ENCODE results near the gene EML1.
A peak's percentile ranks its signal among the peaks of the same experiment; 100 is the strongest.

Gene EML1

DNA sequence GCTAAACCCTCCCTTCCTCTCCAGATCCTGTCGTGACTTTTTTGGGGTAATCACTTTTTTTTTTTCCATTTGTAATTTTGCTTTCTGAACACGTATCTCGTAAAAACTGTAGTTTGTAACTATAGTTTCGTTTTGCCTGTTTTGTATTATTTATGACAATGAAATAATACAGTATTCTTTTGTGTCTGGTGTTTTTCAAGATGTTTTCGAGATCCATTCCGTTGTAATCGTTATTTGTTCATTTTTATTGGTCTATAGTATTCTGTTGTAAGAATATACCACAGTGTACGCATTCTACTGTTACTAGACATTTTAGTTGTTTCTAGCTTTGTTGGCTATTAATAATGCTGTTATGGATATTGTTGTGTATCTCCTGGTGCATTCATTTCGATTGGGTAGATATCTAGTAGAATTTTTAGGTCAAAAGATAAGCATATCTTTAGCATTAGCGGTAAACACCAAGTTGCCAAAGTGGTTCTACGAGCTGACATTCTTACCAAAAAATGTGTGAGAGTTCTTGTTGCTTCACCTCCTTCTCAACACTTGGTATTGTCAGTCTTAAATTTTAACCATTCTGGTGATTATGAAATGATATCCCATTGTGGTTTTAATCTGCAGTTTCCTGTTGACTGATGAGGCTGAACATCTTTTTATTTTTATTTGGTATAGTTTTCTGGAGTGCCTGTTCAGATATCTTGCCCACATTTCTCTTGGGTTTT is 179.7 kb downstream of the EML1 start:
- no peak overlapping the region for H3K27ac ChIP-seq (ENCODE audit: low read length)
- H3K27me3 ChIP-seq (ENCODE audit: control insufficient read depth, insufficient read depth, low read length), result peaks cover 9% of the 10 kb centered on the region; the same call in 1 of the 2 replicates
- no peaks in the 10 kb centered on the region for H3K36me3 ChIP-seq (ENCODE audit: control insufficient read depth, insufficient read depth, low read length)
- WGBS (ENCODE audit: insufficient coverage, insufficient read length), result no CpG with 5 or more reads among the region's 11 CpGs
- no peaks in the 10 kb centered on the region for H3K9me3 ChIP-seq (ENCODE audit: control insufficient read depth, insufficient read depth, low read length)
- peak overlapping the region; percentile 85; the same call in 1 of the 2 replicates for H3K4me3 ChIP-seq (ENCODE audit: low read length)
- no peak for DNase-seq (ENCODE audit: low read depth, low spot score)
- H3K4me1 ChIP-seq (ENCODE audit: control insufficient read depth, insufficient read depth, low read length), result no peaks in the 10 kb centered on the region; the same call in 1 of the 2 replicates

DNA sequence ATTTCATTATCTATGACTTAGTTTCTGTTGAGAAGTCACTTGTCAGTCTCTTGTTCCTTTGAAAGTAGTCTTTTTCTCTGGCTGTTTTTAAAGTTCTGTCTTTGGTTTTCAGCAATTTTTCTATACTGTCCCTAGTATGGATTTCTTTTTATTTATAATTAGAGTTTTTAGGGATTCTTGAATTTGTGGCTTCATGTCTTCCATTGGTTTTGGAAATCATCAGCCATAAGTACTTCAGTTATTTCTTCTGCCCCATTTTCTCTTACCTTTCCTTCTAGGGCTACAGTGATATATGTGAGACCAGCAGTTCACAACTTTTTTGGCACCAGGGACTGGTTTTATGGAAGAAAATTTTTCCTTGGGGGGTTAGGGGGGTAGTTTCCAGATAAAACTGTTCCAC is 182.0 kb downstream of the EML1 start:
- Histone ChIP-seq H3K4me3 (ENCODE audit: low read length) (no peak overlapping the region), H3K9me3 (ENCODE audit: control insufficient read depth, insufficient read depth, low read length) (no peaks in the 10 kb centered on the region), H3K36me3 (ENCODE audit: control insufficient read depth, insufficient read depth, low read length) (no peaks in the 10 kb centered on the region), H3K27ac (ENCODE audit: low read length) (no peak overlapping the region), H3K4me1 (ENCODE audit: control insufficient read depth, insufficient read depth, low read length) (no peaks in the 10 kb centered on the region; the same call in 1 of the 2 replicates), H3K27me3 (ENCODE audit: control insufficient read depth, insufficient read depth, low read length) (peaks cover 3% of the 10 kb centered on the region; the same call in 1 of the 2 replicates)
- no peak for DNase-seq (ENCODE audit: low read depth, low spot score)

DNA sequence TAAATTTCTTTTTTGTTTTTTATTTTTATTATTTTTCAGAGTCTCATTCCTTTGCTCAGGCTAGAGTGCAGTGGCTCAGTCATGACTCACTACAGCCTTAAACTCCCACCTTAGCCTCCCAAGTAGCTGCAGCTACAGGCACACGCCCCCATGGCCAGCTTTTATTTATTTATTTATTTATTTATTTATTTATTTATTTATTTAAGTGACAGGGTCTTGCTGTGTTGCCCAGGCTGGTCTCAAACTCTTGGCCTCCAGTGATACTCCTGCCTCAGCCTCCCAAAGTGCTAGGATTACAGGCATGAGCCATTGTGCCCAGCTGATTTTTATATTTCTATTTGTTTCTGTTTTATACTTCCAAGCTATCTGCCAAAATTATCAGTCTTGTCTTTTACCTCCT is 182.8 kb downstream of the EML1 start:
- H3K4me1 ChIP-seq (ENCODE audit: control insufficient read depth, insufficient read depth, low read length), result no peaks in the 10 kb centered on the region; the same call in 1 of the 2 replicates
- no peak overlapping the region for H3K4me3 ChIP-seq (ENCODE audit: low read length)
- no peak overlapping the region for H3K27ac ChIP-seq (ENCODE audit: low read length)
- no peaks in the 10 kb centered on the region for H3K27me3 ChIP-seq (ENCODE audit: control insufficient read depth, insufficient read depth, low read length)
- no peak for DNase-seq (ENCODE audit: low read depth, low spot score)
- no peaks in the 10 kb centered on the region for H3K36me3 ChIP-seq (ENCODE audit: control insufficient read depth, insufficient read depth, low read length)
- no CpG with 5 or more reads among the region's 1 CpG for WGBS (ENCODE audit: insufficient coverage, insufficient read length)
- H3K9me3 ChIP-seq (ENCODE audit: control insufficient read depth, insufficient read depth, low read length), result no peaks in the 10 kb centered on the region

DNA sequence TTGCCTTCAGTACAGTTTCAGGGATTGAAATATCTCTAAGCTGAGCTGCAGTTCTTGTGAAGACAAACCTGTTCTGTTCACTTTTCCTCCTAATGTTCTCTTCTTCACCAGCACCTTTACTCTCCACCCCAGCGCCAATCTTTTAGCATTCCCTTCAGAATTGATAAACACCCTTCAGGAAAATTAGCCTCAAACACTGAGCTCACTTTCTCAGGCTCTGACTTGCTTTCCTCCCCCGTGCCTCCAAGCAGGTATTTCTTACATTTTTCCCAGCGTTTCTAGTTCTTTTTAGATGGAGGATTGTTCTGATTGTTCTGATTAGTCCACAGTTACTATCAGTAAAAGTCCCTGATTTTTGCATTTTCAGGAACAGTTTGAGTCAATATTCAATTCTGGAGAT is 183.5 kb downstream of the EML1 start:
- Histone ChIP-seq H3K4me3 (ENCODE audit: low read length) (no peak overlapping the region), H3K36me3 (ENCODE audit: control insufficient read depth, insufficient read depth, low read length) (no peaks in the 10 kb centered on the region), H3K4me1 (ENCODE audit: control insufficient read depth, insufficient read depth, low read length) (no peaks in the 10 kb centered on the region), H3K27me3 (ENCODE audit: control insufficient read depth, insufficient read depth, low read length) (no peaks in the 10 kb centered on the region), H3K9me3 (ENCODE audit: control insufficient read depth, insufficient read depth, low read length) (no peaks in the 10 kb centered on the region), H3K27ac (ENCODE audit: low read length) (no peak overlapping the region)
- WGBS (ENCODE audit: insufficient coverage, insufficient read length), result no CpG with 5 or more reads among the region's 3 CpGs
- no peak for DNase-seq (ENCODE audit: low read depth, low spot score)

DNA sequence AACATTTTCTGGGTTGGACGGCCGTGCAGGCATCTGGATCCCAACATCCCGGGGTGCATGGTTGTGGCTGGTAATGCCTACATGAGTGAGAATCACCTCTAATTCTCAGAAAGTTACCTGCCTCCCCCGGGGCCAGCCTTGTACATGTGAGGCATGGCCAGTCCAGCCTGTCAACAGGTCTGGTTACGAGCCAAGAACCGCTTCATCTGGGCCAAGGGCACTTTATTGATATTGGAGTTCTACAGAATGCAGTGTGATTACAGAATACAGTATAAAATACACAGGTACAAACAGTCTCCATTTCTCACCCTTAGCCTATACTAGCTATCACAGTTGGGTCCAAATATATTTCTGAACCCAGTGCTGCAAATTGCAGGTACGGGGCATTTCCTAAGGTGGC is 187.1 kb downstream of the EML1 start:
- Histone ChIP-seq H3K4me1 (ENCODE audit: control insufficient read depth, insufficient read depth, low read length) (no peaks in the 10 kb centered on the region), H3K36me3 (ENCODE audit: control insufficient read depth, insufficient read depth, low read length) (no peaks in the 10 kb centered on the region), H3K27ac (ENCODE audit: low read length) (no peak overlapping the region), H3K27me3 (ENCODE audit: control insufficient read depth, insufficient read depth, low read length) (no peaks in the 10 kb centered on the region), H3K9me3 (ENCODE audit: control insufficient read depth, insufficient read depth, low read length) (no peaks in the 10 kb centered on the region), H3K4me3 (ENCODE audit: low read length) (no peak overlapping the region)
- WGBS (ENCODE audit: insufficient coverage, insufficient read length), result no CpG with 5 or more reads among the region's 7 CpGs
- no peak for DNase-seq (ENCODE audit: low read depth, low spot score)

DNA sequence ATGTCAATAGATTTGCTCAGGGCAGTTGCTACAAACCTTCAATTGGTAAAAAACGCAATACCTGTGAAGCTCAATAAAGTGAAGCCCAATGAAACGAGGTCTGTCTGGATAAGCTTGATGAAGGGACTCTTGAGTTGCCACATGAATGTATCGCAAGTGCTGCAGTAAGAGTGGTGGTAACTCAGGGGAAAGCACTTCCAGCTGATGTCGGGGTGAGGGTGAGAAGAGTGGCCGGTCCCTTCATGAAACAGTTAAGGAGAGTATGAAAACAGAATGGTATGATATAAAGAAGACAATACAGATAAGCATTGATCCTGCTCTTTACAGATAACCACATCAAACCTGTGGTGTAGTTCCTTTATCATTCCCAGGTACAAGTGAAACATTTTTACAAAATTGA is 188.6 kb downstream of the EML1 start:
- no peaks in the 10 kb centered on the region for H3K36me3 ChIP-seq (ENCODE audit: control insufficient read depth, insufficient read depth, low read length)

DNA sequence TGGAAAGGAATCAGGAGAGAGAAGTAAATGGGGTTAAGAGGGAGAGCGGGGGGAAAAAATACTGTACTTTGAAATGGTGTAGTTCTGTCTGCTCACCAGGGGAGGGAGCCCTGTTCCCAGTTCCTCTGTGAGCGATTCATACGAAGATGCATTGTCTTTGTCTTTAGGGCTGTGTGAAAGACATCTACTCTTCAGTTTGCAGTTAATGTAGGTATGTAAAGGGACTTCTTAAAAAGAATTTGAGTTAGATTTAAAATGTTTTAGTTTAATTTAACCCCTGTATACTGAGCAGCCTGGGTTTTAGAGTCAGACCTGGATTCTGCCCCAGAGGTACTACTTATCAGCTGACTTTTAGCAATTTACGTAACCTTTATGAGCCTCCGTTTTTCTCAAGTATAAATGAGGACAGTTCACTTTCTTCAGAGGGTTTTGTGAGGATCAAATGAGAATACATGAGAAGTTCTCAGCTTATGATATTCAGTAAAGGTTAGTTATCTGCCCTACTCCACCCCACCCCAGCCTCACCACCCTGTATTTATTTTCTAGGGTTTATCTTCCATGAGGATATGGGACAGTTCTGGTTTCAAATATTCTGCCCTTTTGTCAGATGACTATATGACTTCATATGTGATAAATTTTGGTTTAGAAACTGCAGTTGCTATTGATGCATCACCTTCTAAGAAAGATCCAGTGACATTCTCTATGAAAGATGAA is 189.5 kb downstream of the EML1 start:
- peak; percentile 54 for DNase-seq (ENCODE audit: low read depth, low spot score)
- WGBS (ENCODE audit: insufficient coverage, insufficient read length), result no CpG with 5 or more reads among the region's 5 CpGs
- no peaks in the 10 kb centered on the region for H3K4me1 ChIP-seq (ENCODE audit: control insufficient read depth, insufficient read depth, low read length)

More for the DNA sequence above, 188.6 kb downstream of the EML1 start:
- H3K4me3 ChIP-seq (ENCODE audit: low read length), result no peak overlapping the region
- H3K4me1 ChIP-seq (ENCODE audit: control insufficient read depth, insufficient read depth, low read length), result no peaks in the 10 kb centered on the region
- H3K27me3 ChIP-seq (ENCODE audit: control insufficient read depth, insufficient read depth, low read length), result no peaks in the 10 kb centered on the region
- no peak overlapping the region for H3K27ac ChIP-seq (ENCODE audit: low read length)
- no CpG with 5 or more reads among the region's 5 CpGs for WGBS (ENCODE audit: insufficient coverage, insufficient read length)
- no peaks in the 10 kb centered on the region for H3K9me3 ChIP-seq (ENCODE audit: control insufficient read depth, insufficient read depth, low read length)
- no peak for DNase-seq (ENCODE audit: low read depth, low spot score)

DNA sequence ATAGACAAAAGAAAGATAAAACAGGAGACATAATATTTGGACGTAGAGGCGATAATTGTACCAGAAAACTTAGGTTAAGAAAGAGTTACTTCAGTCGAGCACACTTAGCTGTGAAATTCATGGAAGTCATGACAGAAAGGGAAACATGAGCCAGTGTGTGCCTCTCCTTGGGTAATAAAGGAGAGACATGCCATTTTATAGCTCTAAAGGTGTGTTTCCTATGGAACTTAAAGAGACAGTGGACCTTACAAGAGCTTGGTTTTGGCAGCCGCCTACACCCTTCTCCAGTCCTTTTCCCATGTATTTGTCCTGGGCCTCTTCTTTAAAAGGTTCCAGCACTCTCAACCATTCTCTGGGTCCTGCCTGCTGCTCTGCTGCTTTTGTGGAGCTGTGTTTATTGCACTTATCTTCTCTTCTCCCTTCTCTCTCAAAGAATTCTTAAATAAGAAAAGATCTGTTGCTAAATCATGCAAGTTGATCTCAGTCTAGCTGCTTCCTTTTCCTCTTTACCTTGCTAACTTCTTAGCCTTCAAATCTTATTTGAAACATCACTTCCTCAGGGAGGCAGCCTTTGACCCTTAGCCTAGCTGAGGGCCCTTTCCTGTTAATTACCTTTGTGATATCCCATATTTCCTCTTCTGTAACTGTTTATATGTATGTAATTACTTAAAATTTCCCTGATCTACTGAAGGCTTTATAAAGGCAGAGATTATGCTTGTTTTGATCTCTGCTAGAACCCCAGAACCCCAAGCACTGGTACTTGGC is 190.2 kb downstream of the EML1 start:
- H3K27ac ChIP-seq (ENCODE audit: low read length), result no peak overlapping the region
- no CpG with 5 or more reads among the region's 4 CpGs for WGBS (ENCODE audit: insufficient coverage, insufficient read length)

More for the DNA sequence above, 189.5 kb downstream of the EML1 start:
- Histone ChIP-seq H3K27ac (ENCODE audit: low read length) (no peak overlapping the region), H3K27me3 (ENCODE audit: control insufficient read depth, insufficient read depth, low read length) (no peaks in the 10 kb centered on the region), H3K36me3 (ENCODE audit: control insufficient read depth, insufficient read depth, low read length) (no peaks in the 10 kb centered on the region), H3K9me3 (ENCODE audit: control insufficient read depth, insufficient read depth, low read length) (no peaks in the 10 kb centered on the region), H3K4me3 (ENCODE audit: low read length) (no peak overlapping the region)

DNA sequence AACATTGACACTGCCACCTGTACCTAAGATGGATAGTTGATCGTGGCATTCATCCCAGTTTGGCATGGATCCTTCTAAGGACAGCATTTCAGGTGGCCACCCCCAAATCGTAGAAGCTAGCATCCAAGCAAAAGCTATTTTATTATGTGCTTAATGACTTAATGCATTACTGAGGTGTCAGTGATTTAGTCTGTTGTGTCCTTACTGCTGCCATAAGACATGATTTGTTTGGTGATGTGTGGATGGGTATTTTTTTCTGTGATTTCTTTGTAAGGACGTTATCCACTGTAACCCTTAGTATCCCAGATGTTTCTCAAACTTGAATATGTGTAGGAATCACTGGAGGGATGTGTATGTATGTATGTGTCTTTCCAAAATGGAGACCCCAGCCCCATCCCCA is 190.8 kb downstream of the EML1 start:
- no peaks in the 10 kb centered on the region for H3K36me3 ChIP-seq (ENCODE audit: control insufficient read depth, insufficient read depth, low read length)
- H3K27ac ChIP-seq (ENCODE audit: low read length), result no peak overlapping the region
- no peaks in the 10 kb centered on the region for H3K9me3 ChIP-seq (ENCODE audit: control insufficient read depth, insufficient read depth, low read length)
- H3K27me3 ChIP-seq (ENCODE audit: control insufficient read depth, insufficient read depth, low read length), result no peaks in the 10 kb centered on the region
- H3K4me1 ChIP-seq (ENCODE audit: control insufficient read depth, insufficient read depth, low read length), result no peaks in the 10 kb centered on the region
- DNase-seq (ENCODE audit: low read depth, low spot score), result no peak
- no CpG with 5 or more reads among the region's 3 CpGs for WGBS (ENCODE audit: insufficient coverage, insufficient read length)
- no peak overlapping the region for H3K4me3 ChIP-seq (ENCODE audit: low read length)

More for the DNA sequence above, 190.2 kb downstream of the EML1 start:
- H3K27me3 ChIP-seq (ENCODE audit: control insufficient read depth, insufficient read depth, low read length), result no peaks in the 10 kb centered on the region
- no peaks in the 10 kb centered on the region for H3K9me3 ChIP-seq (ENCODE audit: control insufficient read depth, insufficient read depth, low read length)
- no peaks in the 10 kb centered on the region for H3K4me1 ChIP-seq (ENCODE audit: control insufficient read depth, insufficient read depth, low read length)
- no peaks in the 10 kb centered on the region for H3K36me3 ChIP-seq (ENCODE audit: control insufficient read depth, insufficient read depth, low read length)
- DNase-seq (ENCODE audit: low read depth, low spot score), result no peak
- H3K4me3 ChIP-seq (ENCODE audit: low read length), result no peak overlapping the region

DNA sequence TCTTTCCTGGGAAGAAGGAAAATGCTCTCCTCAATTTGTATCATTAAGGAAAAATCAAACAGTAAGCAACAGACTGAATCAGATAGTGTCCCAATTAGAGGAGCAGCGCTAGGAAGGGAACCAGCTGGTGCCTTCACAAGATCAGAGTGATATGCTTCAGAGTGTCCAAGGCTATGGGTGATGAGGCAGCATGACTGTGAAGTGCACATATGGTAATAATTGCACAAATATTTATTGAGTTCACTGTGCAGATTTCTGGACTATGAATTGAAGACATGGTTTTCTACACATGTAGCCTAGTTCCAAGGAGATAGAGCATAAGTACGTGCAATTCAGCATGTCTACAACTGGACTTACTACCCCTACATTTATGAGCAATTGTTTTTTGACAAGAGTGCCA is 193.2 kb downstream of the EML1 start:
- no peak for DNase-seq (ENCODE audit: low read depth, low spot score)
- WGBS (ENCODE audit: insufficient coverage, insufficient read length), result no CpG with 5 or more reads among the region's 2 CpGs

More for the DNA sequence above, 193.2 kb downstream of the EML1 start:
- H3K9me3 ChIP-seq (ENCODE audit: control insufficient read depth, insufficient read depth, low read length), result no peaks in the 10 kb centered on the region
- H3K27ac ChIP-seq (ENCODE audit: low read length), result no peak overlapping the region
- H3K27me3 ChIP-seq (ENCODE audit: control insufficient read depth, insufficient read depth, low read length), result no peaks in the 10 kb centered on the region
- H3K36me3 ChIP-seq (ENCODE audit: control insufficient read depth, insufficient read depth, low read length), result no peaks in the 10 kb centered on the region
- H3K4me1 ChIP-seq (ENCODE audit: control insufficient read depth, insufficient read depth, low read length), result no peaks in the 10 kb centered on the region
- H3K4me3 ChIP-seq (ENCODE audit: low read length), result no peak overlapping the region
